ENCODE data around the gene GSG1L. TPM values are rescaled to one million over a fixed set of nuclear protein-coding genes. Genes with fewer than 3 reads are reported as not detected.

GSG1L gene
- total RNA-seq, 8 experiments from 2014 or later = 0.25 to 1.5 (median 0.74) TPM

DNA sequence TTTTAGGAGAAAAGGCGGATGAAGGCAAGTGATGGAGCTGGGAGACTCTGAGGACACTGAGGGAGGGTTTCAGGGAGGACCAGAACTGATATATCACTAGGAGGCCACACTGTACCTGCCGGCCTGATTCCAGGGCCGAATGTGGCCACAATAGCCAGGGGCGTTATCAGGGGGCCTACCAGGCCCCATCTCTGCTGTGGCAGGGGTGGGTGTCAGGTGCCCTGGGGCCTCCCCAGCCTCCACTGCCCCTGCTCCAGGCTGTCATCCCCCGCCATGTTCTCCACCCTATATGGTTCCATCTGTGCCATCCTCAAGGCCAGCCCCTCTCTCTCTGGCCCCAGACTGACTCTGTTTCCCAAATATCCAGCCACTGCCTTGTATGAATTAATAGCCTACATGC lies 246.5 kb downstream of the GSG1L start:
- ATAC-seq (replicated peaks in 6 of 8) = no peak
- 20 to 100% (median 65%) methylated on average over 1 to 2 of the region's 5 CpGs; no CpG with 5 or more reads in 6 of the 10 experiments for WGBS, 10 experiments
- Histone ChIP-seq H3K27ac (no peak overlapping the region), H3K4me1 (replicated peaks in 1 of 2) (no peaks in the 10 kb centered on the region), H3K4me3 (no peak overlapping the region)
- in situ Hi-C loops (cut with MboI; ENCODE audit: low pct_unique_long_range_greater_than_20kb in 2 of 9, low sequenced_read_pairs in 9 of 9, unreplicated experiment in 9 of 9) = no loop called here

DNA sequence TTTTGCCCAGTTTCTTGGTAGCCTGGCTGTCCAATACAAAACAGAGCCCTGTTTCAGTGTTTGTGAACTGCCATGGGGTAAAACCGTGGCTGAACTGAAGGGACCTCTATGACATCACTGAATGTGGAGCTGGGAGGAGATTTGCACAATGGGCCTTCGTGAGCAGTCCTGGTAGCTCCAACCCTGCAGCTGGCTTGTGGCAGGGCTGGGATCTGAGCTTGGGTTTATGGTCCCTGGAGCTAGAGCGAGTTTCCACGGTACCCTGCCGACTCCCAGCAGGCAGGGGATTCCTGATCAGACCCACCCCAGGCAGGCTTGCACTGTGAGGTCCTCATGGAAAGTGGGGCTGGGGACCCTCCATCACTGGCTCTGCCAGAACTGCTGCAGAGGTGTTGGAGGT lies 247.0 kb downstream of the GSG1L start:
- H3K4me1 ChIP-seq (replicated peaks in 1 of 2) = no peaks in the 10 kb centered on the region
- H3K4me3 ChIP-seq = no peak overlapping the region
- ATAC-seq (replicated peaks in 6 of 8) = no peak
- no peak overlapping the region for H3K27ac ChIP-seq
- 0 to 61% (median 7%) methylated on average over 1 to 3 of the region's 5 CpGs; no CpG with 5 or more reads in 5 of the 10 experiments for WGBS, 10 experiments
- in situ Hi-C loops (cut with MboI; ENCODE audit: low pct_unique_long_range_greater_than_20kb in 2 of 9, low sequenced_read_pairs in 9 of 9, unreplicated experiment in 9 of 9) = no loop called here

GRCh38 chr16:27813591-27813990 lies 249.9 kb downstream of the GSG1L start:
- ATAC-seq (replicated peaks in 6 of 8) = no peak
- H3K4me3 ChIP-seq = no peak overlapping the region
- H3K4me1 ChIP-seq (replicated peaks in 1 of 2) = no peaks in the 10 kb centered on the region
- 27 to 100% (median 79%) methylated on average over 2 to 6 of the region's 9 CpGs; no CpG with 5 or more reads in 3 of the 10 experiments for WGBS, 10 experiments
- in situ Hi-C loops (cut with MboI; ENCODE audit: low pct_unique_long_range_greater_than_20kb in 2 of 9, low sequenced_read_pairs in 9 of 9, unreplicated experiment in 9 of 9) = no loop called here
- H3K27ac ChIP-seq = no peak overlapping the region

- in situ Hi-C loops (cut with MboI; ENCODE audit: low pct_unique_long_range_greater_than_20kb in 2 of 9, low sequenced_read_pairs in 9 of 9, unreplicated experiment in 9 of 9) = no loop called here
- no peak for ATAC-seq (replicated peaks in 6 of 8)
- no peak overlapping the region for H3K4me3 ChIP-seq
- no peak overlapping the region for H3K27ac ChIP-seq
- H3K4me1 ChIP-seq (replicated peaks in 1 of 2) = no peaks in the 10 kb centered on the region
- WGBS, 10 experiments = 0 to 100% (median 61%) methylated on average over 1 to 2 of the region's 3 CpGs; no CpG with 5 or more reads in 4 of the 10 experiments
These were observed 251.6 kb downstream of the GSG1L start for GRCh38 chr16:27811881-27812280.

DNA sequence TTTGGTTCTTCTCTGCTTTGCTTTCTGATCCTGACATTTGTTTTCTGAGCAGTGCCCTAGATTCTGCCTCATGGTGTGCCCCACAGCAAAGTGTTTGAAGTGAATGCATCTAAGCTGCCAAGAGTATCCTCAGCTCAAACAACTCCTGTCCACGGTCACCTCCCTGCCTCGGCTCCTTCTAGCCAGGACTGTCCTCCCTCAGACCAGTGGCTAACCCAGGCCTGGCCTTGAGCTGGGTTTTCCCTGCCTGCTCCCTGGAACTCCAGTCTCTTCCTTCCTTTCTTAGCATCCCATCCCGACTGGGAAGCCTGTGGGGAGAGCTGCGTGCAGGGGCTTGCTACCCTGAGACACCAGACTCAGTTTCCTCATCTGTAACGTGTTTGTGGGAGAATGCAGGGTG lies 256.5 kb downstream of the GSG1L start:
- H3K4me3 ChIP-seq = no peak overlapping the region
- 23 to 76% (median 39%) methylated on average over 1 to 4 of the region's 5 CpGs; no CpG with 5 or more reads in 6 of the 10 experiments for WGBS, 10 experiments
- in situ Hi-C loops (cut with MboI; ENCODE audit: low pct_unique_long_range_greater_than_20kb in 2 of 9, low sequenced_read_pairs in 9 of 9, unreplicated experiment in 9 of 9) = no loop called here
- H3K27ac ChIP-seq = no peak overlapping the region
- H3K4me1 ChIP-seq (replicated peaks in 1 of 2) = no peaks in the 10 kb centered on the region
- no peak for ATAC-seq (replicated peaks in 6 of 8)

GRCh38 chr16:27806388-27806787 lies 257.1 kb downstream of the GSG1L start:
- in situ Hi-C loops (cut with MboI; ENCODE audit: low pct_unique_long_range_greater_than_20kb in 2 of 9, low sequenced_read_pairs in 9 of 9, unreplicated experiment in 9 of 9) = no loop called here
- Histone ChIP-seq H3K27ac (no peak overlapping the region), H3K4me3 (no peak overlapping the region), H3K4me1 (replicated peaks in 1 of 2) (no peaks in the 10 kb centered on the region)
- no peak for ATAC-seq (replicated peaks in 6 of 8)

DNA sequence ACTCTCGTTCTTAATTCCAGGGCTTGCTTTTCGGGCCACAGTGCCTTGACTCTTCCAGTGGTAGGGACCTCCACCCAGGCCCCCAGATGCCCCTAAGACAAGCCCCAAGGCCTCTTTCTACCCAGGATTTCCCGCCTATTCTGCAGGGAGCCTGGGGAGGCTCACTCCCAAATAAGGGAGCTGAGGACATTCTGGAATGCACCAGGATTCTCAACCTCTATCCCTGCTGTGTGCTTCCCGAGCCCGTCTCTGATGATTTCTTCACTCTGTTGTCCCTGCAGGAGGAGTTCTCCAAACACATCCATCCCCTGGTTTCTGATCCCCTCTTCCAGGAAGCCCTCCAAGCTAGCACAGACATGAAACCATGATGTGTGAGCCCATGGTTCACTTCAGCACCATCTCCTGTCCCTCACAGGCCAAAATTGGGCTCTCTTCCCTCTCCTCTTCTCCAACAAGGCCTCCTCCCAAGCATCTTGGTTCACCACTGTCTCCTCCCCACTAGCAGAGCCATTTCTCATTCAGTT lies 257.6 kb downstream of the GSG1L start:
- 0 to 27% (median 8%) methylated on average over 1 to 2 of the region's 5 CpGs; no CpG with 5 or more reads in 6 of the 10 experiments for WGBS, 10 experiments
- no peak for ATAC-seq (replicated peaks in 6 of 8)
- in situ Hi-C loops (cut with MboI; ENCODE audit: low pct_unique_long_range_greater_than_20kb in 2 of 9, low sequenced_read_pairs in 9 of 9, unreplicated experiment in 9 of 9) = no loop called here
- H3K4me3 ChIP-seq = no peak overlapping the region
- H3K27ac ChIP-seq = no peak overlapping the region
- H3K4me1 ChIP-seq (replicated peaks in 1 of 2) = no peaks in the 10 kb centered on the region

DNA sequence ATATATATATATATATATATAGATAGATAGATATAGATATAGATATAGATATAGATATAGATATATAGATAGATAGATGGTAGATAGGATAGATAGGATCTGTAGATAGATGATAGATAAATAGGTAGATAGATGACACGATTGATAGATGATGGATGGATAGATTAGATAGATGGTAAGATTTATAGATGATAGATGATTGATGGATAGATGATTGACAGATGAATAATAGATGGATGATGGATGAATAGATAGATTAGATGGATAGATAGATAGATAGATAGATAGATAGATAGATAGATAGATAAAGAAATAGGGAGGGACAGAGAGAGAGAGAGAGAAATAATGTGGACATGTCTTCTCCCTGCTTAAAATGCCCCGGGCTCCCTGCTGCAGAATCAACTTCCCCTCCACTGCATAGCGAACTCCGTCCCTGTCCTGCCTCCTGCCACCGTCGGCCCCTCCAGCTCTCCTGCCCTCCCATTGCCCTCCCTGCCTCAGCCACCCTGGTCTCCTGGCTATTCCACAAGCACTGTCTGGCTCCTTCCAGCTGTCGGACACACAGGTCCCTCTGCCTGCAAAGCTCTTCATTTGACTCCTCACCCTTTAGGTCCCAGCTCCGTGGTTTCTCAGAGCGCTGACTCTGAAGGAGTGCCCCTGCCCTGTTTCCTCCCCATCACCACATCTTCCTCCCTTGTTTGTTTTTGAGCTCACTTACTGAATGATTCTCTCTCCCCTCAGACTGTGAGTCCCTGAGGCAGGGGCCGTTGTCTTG lies 259.6 kb downstream of the GSG1L start:
- no peak overlapping the region for H3K27ac ChIP-seq
- no peak for ATAC-seq (replicated peaks in 6 of 8)
- in situ Hi-C loops (cut with MboI; ENCODE audit: low pct_unique_long_range_greater_than_20kb in 2 of 9, low sequenced_read_pairs in 9 of 9, unreplicated experiment in 9 of 9) = no loop called here
- WGBS, 10 experiments = 0 to 47% (median 22%) methylated on average over 1 to 10 of the region's 10 CpGs
- no peaks in the 10 kb centered on the region for H3K4me1 ChIP-seq (replicated peaks in 1 of 2)
- H3K4me3 ChIP-seq = no peak overlapping the region

- Histone ChIP-seq H3K4me1 (replicated peaks in 1 of 2) (no peaks in the 10 kb centered on the region), H3K27ac (no peak overlapping the region), H3K4me3 (no peak overlapping the region)
- 0 to 100% (median 35%) methylated on average over 1 to 5 of the region's 12 CpGs; no CpG with 5 or more reads in 3 of the 10 experiments for WGBS, 10 experiments
- ATAC-seq (replicated peaks in 6 of 8) = no peak
- in situ Hi-C loops (cut with MboI; ENCODE audit: low pct_unique_long_range_greater_than_20kb in 2 of 9, low sequenced_read_pairs in 9 of 9, unreplicated experiment in 9 of 9) = no loop called here
These were observed 260.7 kb downstream of the GSG1L start for GRCh38 chr16:27802664-27803439.

DNA sequence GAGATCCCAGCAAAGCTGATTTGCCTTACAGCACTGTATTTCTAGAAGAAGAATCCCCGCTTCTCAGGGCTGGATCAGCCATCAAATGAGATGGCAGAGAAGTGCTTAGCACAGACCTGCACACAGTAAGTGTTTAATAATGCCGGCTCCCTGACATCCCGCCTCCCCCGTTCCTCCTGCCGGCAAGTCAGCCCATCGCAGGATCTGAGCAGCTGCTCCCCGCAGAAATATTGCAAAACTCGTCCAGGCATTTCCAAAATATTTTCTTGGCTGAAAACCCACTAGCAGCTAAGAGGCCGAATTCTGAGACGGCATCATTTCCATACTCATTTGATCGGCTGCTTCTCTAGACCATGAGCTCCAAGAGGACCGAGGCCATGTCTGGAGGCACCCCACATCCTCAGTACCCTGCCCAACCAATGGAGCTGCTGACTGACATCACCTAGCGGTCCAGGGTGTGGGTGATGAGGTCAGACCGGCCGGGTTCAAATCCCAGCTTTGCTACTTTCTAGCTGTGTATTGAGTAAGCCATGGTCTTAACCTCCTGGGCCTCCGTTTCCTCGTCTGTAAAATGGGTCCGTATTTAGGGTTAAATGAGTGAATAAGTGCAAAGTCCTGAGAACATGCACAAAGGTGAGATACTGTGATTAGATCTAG lies 262.1 kb downstream of the GSG1L start:
- Histone ChIP-seq H3K27ac (no peak overlapping the region), H3K4me3 (no peak overlapping the region), H3K4me1 (replicated peaks in 1 of 2) (no peaks in the 10 kb centered on the region)
- WGBS, 10 experiments = 13 to 100% (median 64%) methylated on average over 1 to 11 of the region's 18 CpGs; no CpG with 5 or more reads in 1 of the 10 experiments
- in situ Hi-C loops (cut with MboI; ENCODE audit: low pct_unique_long_range_greater_than_20kb in 2 of 9, low sequenced_read_pairs in 9 of 9, unreplicated experiment in 9 of 9) = no loop called here
- ATAC-seq (replicated peaks in 6 of 8) = no peak

- no peak for ATAC-seq (replicated peaks in 6 of 8)
- H3K4me3 ChIP-seq = no peak overlapping the region
- in situ Hi-C loops (cut with MboI; ENCODE audit: low pct_unique_long_range_greater_than_20kb in 2 of 9, low sequenced_read_pairs in 9 of 9, unreplicated experiment in 9 of 9) = no loop called here
- no peak overlapping the region for H3K27ac ChIP-seq
- H3K4me1 ChIP-seq (replicated peaks in 1 of 2) = no peaks in the 10 kb centered on the region
- 27 to 85% (median 71%) methylated on average over 1 to 7 of the region's 9 CpGs; no CpG with 5 or more reads in 1 of the 10 experiments for WGBS, 10 experiments
These were observed 262.7 kb downstream of the GSG1L start for GRCh38 chr16:27800817-27801216.

GRCh38 chr16:27799896-27800295 lies 263.6 kb downstream of the GSG1L start:
- in situ Hi-C loops (cut with MboI; ENCODE audit: low pct_unique_long_range_greater_than_20kb in 2 of 9, low sequenced_read_pairs in 9 of 9, unreplicated experiment in 9 of 9) = loop anchor here in 1 of 9 experiments (25.0 kb wide), 1 partner anchor 262 kb away; the partner anchor contains the start of gene GSG1L
- Histone ChIP-seq H3K27ac (no peak overlapping the region), H3K4me1 (replicated peaks in 1 of 2) (no peaks in the 10 kb centered on the region), H3K4me3 (no peak overlapping the region)
- ATAC-seq (replicated peaks in 6 of 8) = no peak
- WGBS, 10 experiments = 0 to 70% (median 33%) methylated on average over 1 to 4 of the region's 8 CpGs; no CpG with 5 or more reads in 2 of the 10 experiments

DNA sequence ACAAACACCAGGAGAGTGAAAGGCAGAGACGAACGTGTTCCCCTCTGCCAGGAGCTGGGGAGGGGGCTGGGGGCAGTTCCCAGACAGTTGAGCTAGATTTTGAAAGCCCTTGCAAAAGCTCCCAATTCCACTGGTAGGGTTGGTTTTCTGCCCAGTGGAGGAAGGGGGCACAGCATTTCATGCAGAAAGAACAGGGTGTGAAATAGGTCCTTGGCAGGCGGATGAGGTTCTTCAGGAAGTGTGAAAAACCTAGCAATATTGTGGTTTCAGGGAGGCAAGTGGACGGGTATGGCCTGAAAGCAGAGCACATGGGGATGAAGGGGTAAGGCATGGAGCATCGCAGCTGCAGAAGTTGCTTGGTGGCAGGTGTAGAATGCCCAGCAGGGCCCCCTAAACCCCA lies 265.3 kb downstream of the GSG1L start:
- no peak for ATAC-seq (replicated peaks in 6 of 8)
- Histone ChIP-seq H3K4me1 (replicated peaks in 1 of 2) (no peaks in the 10 kb centered on the region), H3K27ac (no peak overlapping the region), H3K4me3 (no peak overlapping the region)
- in situ Hi-C loops (cut with MboI; ENCODE audit: low pct_unique_long_range_greater_than_20kb in 2 of 9, low sequenced_read_pairs in 9 of 9, unreplicated experiment in 9 of 9) = loop anchor here in 1 of 9 experiments (25.0 kb wide), 1 partner anchor 264 kb away; the partner anchor contains the start of gene GSG1L
- 7 to 71% (median 51%) methylated on average over 1 to 5 of the region's 5 CpGs; no CpG with 5 or more reads in 2 of the 10 experiments for WGBS, 10 experiments
